Stomach (tissue), 9 donors: ENCODE results near the gene DUSP8. TPM values are rescaled to one million over a fixed set of nuclear protein-coding genes. Genes with fewer than 3 reads are reported as not detected.

Source experiments
- DNase-seq, 2 donors: peaks; one replicate each; pipeline versions ENCODE4 v3.0.0 to v3.0.0-alpha.2; 2013 to 2019
- H3K27ac ChIP-seq, 5 donors: fragments of 200-600 bp in 4 of 5; sonication (generic) in 4 of 5; one replicate each; pipeline ENCODE4 v1.5.1; 2013 to 2019; ENCODE audit warnings: mild to moderate bottlenecking in 1 of 5, moderate library complexity in 1 of 5
- H3K27me3 ChIP-seq, 3 donors: fragments of 200-600 bp; sonication (generic); one replicate each; pipeline ENCODE4 v1.5.1; 2017 to 2019; ENCODE audit warnings: mixed run types in 1 of 3
- H3K36me3 ChIP-seq, 4 donors: fragments of 200-600 bp; sonication (generic); 1 replicate in 3 of 4; 2 replicates in 1 of 4; pipeline ENCODE4 v1.5.1; 2016 to 2019
- H3K4me1 ChIP-seq, 4 donors: fragments of 200-600 bp; sonication (generic); one replicate each; pipeline ENCODE4 v1.5.1; 2016 to 2019
- H3K4me3 ChIP-seq, 4 donors: fragments of 200-600 bp; sonication (generic) in 3 of 4; one replicate each; pipeline ENCODE4 v1.5.1; 2016 to 2019; ENCODE audit warnings: mild to moderate bottlenecking in 1 of 4
- H3K9me3 ChIP-seq, 4 donors: fragments of 200-600 bp; sonication (generic); one replicate each; pipeline ENCODE4 v1.5.1; 2016 to 2019
- CTCF ChIP-seq, 7 experiments: fragments of 450-650 bp in 4 of 7; fragments of 200-600 bp in 3 of 7; sonication (generic) in 3 of 7; IDR thresholded peaks; one replicate each; pipeline ENCODE4 v1.5.1; 2016 to 2019; ENCODE audit warnings: antibody characterized with exemption in 7 of 7, control low read depth in 2 of 7, mild to moderate bottlenecking in 1 of 7
- EP300 ChIP-seq: sonication (generic); formaldehyde crosslinking; IDR thresholded peaks from one replicate; pipeline ENCODE4 v1.6.1; 2017; ENCODE audit warnings: antibody characterized with exemption
- POLR2A ChIP-seq, 4 donors: fragments of 450-650 bp; IDR thresholded peaks; one replicate each; pipeline ENCODE4 v1.6.1; 2016; ENCODE audit warnings: antibody characterized with exemption in 4 of 4, control low read depth in 2 of 4, mild to moderate bottlenecking in 1 of 4, moderate library complexity in 1 of 4
- POLR2AphosphoS5 ChIP-seq, 3 donors: sonication (generic); formaldehyde crosslinking; IDR thresholded peaks; one replicate each; pipeline ENCODE4 v1.6.1; 2016; ENCODE audit warnings: antibody characterized with exemption in 3 of 3
- WGBS, 5 donors: extraction: QIAGEN DNeasy Blood & Tissue Kit in 3 of 5; methylation state at CpG; one replicate each; pipeline versions ENCODE4 v1.1.5 to v1.1.7; 2013 to 2018; 5-methylcytosine and 5-hydroxymethylcytosine counted together
- intact Hi-C: fragments of 100-400 bp; cut with DNase I; formaldehyde crosslinking; loops from one replicate; pipeline ENCODE4 v1.15.1; 2023; ENCODE audit warnings: low total_unique reads
- polyA plus RNA-seq, 3 donors: library from polyadenylated mRNA; stranded (reverse); fragments of 200-250 nt; gene quantifications; one replicate each; pipeline ENCODE4 v1.2.3, GENCODE V29; 2013
- total RNA-seq, 5 donors: library from RNA; depleted of rRNA; stranded (reverse); fragments of >200 nt; gene quantifications; one replicate each; pipeline versions ENCODE4 v1.1.0 to v1.2.3, GENCODE V29; 2014 to 2016
- donor health status: healthy with polysubstance abuse.
- donor health status: Bipolar disorder and iron deficiency.
- donor health status: healthy.

The DUSP8 gene
- total and polyA plus RNA-seq, 8 donors = 0.58 to 31.6 (median 2.6) TPM

- intact Hi-C loops = no loop called here
- no peaks in the 10 kb centered on the region for H3K36me3 ChIP-seq
- no peaks in the 10 kb centered on the region for H3K9me3 ChIP-seq
- TF ChIP-seq CTCF (IDR thresholded peaks at IDR 0.05) = peak in 4 of 7 experiments; percentile 60 to 80 (median 74)
- no peak for TF ChIP-seq POLR2AphosphoS5 (IDR thresholded peaks at IDR 0.05)
- peak overlapping the region in 3 of 5 donors; percentile 61 to 87 (median 75) for H3K27ac ChIP-seq
- H3K27me3 ChIP-seq = peaks cover 0 to 73% (median 33%) of the 10 kb centered on the region in 3 donors
- H3K4me3 ChIP-seq = peak overlapping the region; percentile 35 to 56 (median 44)
- WGBS, 5 donors = 1 to 5% (median 1%) methylated on average over 23 to 103 of the region's 106 CpGs
- peaks cover 30 to 34% (median 32%) of the 10 kb centered on the region in 4 donors for H3K4me1 ChIP-seq
- peak; percentile 60 to 91 for DNase-seq
These were observed 25.3 kb downstream of the DUSP8 start for GRCh38 chr11:1546536-1547466.

GRCh38 chr11:1546077-1546535 is 26.0 kb downstream of the DUSP8 start:
- TF ChIP-seq POLR2AphosphoS5 (IDR thresholded peaks at IDR 0.05) (no peak), POLR2A (IDR thresholded peaks at IDR 0.05) (no peak), EP300 (no peak), CTCF (IDR thresholded peaks at IDR 0.05) (no peak)
- 5 to 13% (median 6%) methylated on average over 18 of the region's 18 CpGs for WGBS, 5 donors
- Histone ChIP-seq H3K4me3 (peak overlapping the region in 3 of 4 donors; percentile 35 to 56 (median 44)), H3K4me1 (peaks cover 30 to 34% (median 32%) of the 10 kb centered on the region in 4 donors), H3K27me3 (peaks cover 0 to 78% (median 33%) of the 10 kb centered on the region in 3 donors), H3K9me3 (no peaks in the 10 kb centered on the region), H3K36me3 (no peaks in the 10 kb centered on the region), H3K27ac (peak overlapping the region in 2 of 5 donors; percentile 75 to 87)
- DNase-seq = peak in 1 of 2 donors; percentile 90
- intact Hi-C loops = no loop called here

GRCh38 chr11:1545432-1545831 is 26.6 kb downstream of the DUSP8 start:
- whole genome bisulfite sequencing, 5 donors = 75 to 84% (median 77%) methylated on average over 5 of the region's 5 CpGs
- H3K36me3 ChIP-seq = no peaks in the 10 kb centered on the region
- H3K4me1 ChIP-seq = peaks cover 30 to 34% (median 32%) of the 10 kb centered on the region in 4 donors
- no peak overlapping the region for H3K27ac ChIP-seq
- H3K27me3 ChIP-seq = peaks cover 0 to 78% (median 33%) of the 10 kb centered on the region in 3 donors
- no peak for DNase-seq
- intact Hi-C loops = no loop called here
- no peaks in the 10 kb centered on the region for H3K9me3 ChIP-seq
- TF ChIP-seq CTCF (IDR thresholded peaks at IDR 0.05) = no peak
- no peak for TF ChIP-seq EP300
- no peak for TF ChIP-seq POLR2AphosphoS5 (IDR thresholded peaks at IDR 0.05)
- no peak for TF ChIP-seq POLR2A (IDR thresholded peaks at IDR 0.05)
- H3K4me3 ChIP-seq = no peak overlapping the region

- no peak for DNase-seq
These were observed 27.5 kb downstream of the DUSP8 start for GRCh38 chr11:1544536-1544935.

More at GRCh38 chr11:1544536-1544935, 27.5 kb downstream of the DUSP8 start:
- Histone ChIP-seq H3K4me1 (peaks cover 30 to 34% (median 32%) of the 10 kb centered on the region in 4 donors), H3K4me3 (no peak overlapping the region), H3K27me3 (peaks cover 0 to 75% (median 33%) of the 10 kb centered on the region in 3 donors), H3K27ac (no peak overlapping the region), H3K36me3 (no peaks in the 10 kb centered on the region), H3K9me3 (no peaks in the 10 kb centered on the region)
- intact Hi-C loops = loop anchor here (5.0 kb wide), 1 partner anchor 33 kb away; no protein-coding TSS in a partner anchor
- WGBS, 5 donors = 73 to 94% (median 85%) methylated on average over 6 of the region's 6 CpGs
- TF ChIP-seq EP300 = no peak
- TF ChIP-seq POLR2AphosphoS5 (IDR thresholded peaks at IDR 0.05) = no peak
- TF ChIP-seq CTCF (IDR thresholded peaks at IDR 0.05) = no peak
- no peak for TF ChIP-seq POLR2A (IDR thresholded peaks at IDR 0.05)
